HepG2 (cell line): ENCODE results near the gene SIGLEC10. TPM values are rescaled to one million over a fixed set of nuclear protein-coding genes. Genes with fewer than 3 reads are reported as not detected.

ENCODE experiments used
- ESRRA ChIP-seq: sonication (generic); formaldehyde crosslinking; IDR thresholded peaks from 2 replicates; pipeline ENCODE4 v1.5.1; 2020; ENCODE audit warnings: mild to moderate bottlenecking, low read depth, missing genetic modification reagents
- ETV5 ChIP-seq: IDR thresholded peaks from 2 replicates; pipeline ENCODE4 v1.6.1; 2018; ENCODE audit warnings: missing biosample characterization, missing genetic modification reagents, inconsistent platforms, borderline replicate concordance
- HNRNPL ChIP-seq: fragments of 200-400 bp; formaldehyde crosslinking; IDR thresholded peaks from 2 replicates; pipeline ENCODE4 v1.6.1; 2017; ENCODE audit warnings: mild to moderate bottlenecking, low read depth, low read length
- NRL ChIP-seq: sonication (generic); formaldehyde crosslinking; IDR thresholded peaks from 2 replicates; pipeline ENCODE4 v1.5.0; 2020; ENCODE audit warnings: missing genetic modification reagents, mild to moderate bottlenecking, moderate library complexity, borderline replicate concordance
- RARA ChIP-seq: IDR thresholded peaks from 2 replicates; pipeline ENCODE4 v1.6.1; 2016; ENCODE audit warnings: missing genetic modification reagents, missing compliant biosample characterization
- SALL1 ChIP-seq: sonication (generic); formaldehyde crosslinking; IDR thresholded peaks from 2 replicates; pipeline ENCODE4 v1.8.0; 2022; ENCODE audit warnings: mild to moderate bottlenecking, missing genetic modification reagents
- SALL2 ChIP-seq: sonication (generic); formaldehyde crosslinking; IDR thresholded peaks from 2 replicates; pipeline ENCODE4 v1.8.1; 2023; ENCODE audit warnings: mild to moderate bottlenecking, missing genetic modification reagents, inconsistent platforms
- TARDBP ChIP-seq: sonication (generic); formaldehyde crosslinking; IDR thresholded peaks from 2 replicates; pipeline ENCODE4 v1.8.0; 2022; ENCODE audit warnings: mild to moderate bottlenecking, missing genetic modification reagents
- ZMYM3 ChIP-seq: sonication (generic); formaldehyde crosslinking; IDR thresholded peaks from 2 replicates; pipeline ENCODE4 v1.5.1; 2020; ENCODE audit warnings: mild to moderate bottlenecking, missing genetic modification reagents
- ZNF235 ChIP-seq: sonication (generic); formaldehyde crosslinking; IDR thresholded peaks from 2 replicates; pipeline ENCODE4 v1.8.1; 2023; ENCODE audit warnings: mild to moderate bottlenecking, missing genetic modification reagents, borderline replicate concordance
- ZNF891 ChIP-seq: sonication (generic); formaldehyde crosslinking; IDR thresholded peaks from 2 replicates; pipeline ENCODE4 v1.5.0; 2020; ENCODE audit warnings: mild to moderate bottlenecking, missing genetic modification reagents
- ZSCAN31 ChIP-seq: sonication (generic); formaldehyde crosslinking; IDR thresholded peaks from 2 replicates; pipeline ENCODE4 v1.5.0; 2020; ENCODE audit warnings: low read depth, mild to moderate bottlenecking, missing genetic modification reagents
- polyA plus RNA-seq, 8 experiments: library from polyadenylated mRNA; depleted of rRNA in 3 of 8; stranded (reverse) in 7 of 8; unstranded in 1 of 8; fragments of >200 nt; fragmentation: Illumina TruSeq in 4 of 8; extraction: Trizol in 4 of 8; gene quantifications; 2 replicates each; pipeline versions ENCODE4 v1.2.1 to v1.2.3, GENCODE V29; 2011 to 2016; ENCODE audit warnings: low read depth in 4 of 8, missing spikeins in 1 of 8, mixed read lengths in 1 of 8; ENCODE audit not compliant: insufficient read depth in 1 of 8
- total RNA-seq, 5 experiments: library from RNA; depleted of rRNA; stranded (reverse); fragments of >200 nt; fragmentation: Illumina TruSeq; extraction: Trizol; gene quantifications; 2 replicates each; pipeline ENCODE4 v1.2.3, GENCODE V29; 2016; ENCODE audit warnings: low read depth in 1 of 5
- TF ChIP-seq, protein P1 (sequence below): sonication (generic); formaldehyde crosslinking; IDR thresholded peaks from 2 replicates; pipeline ENCODE4 v1.5.0; 2020; ENCODE audit warnings: mild to moderate bottlenecking, missing genetic modification reagents
- TF ChIP-seq, protein P2 (sequence below): sonication (generic); formaldehyde crosslinking; IDR thresholded peaks from 2 replicates; pipeline ENCODE4 v1.8.0; 2022; ENCODE audit warnings: missing genetic modification reagents, mild to moderate bottlenecking, borderline replicate concordance
- TF ChIP-seq, protein P3 (sequence below), 2 experiments: fragments of 450-650 bp in 1 of 2; sonication (generic) in 1 of 2; formaldehyde crosslinking in 1 of 2; IDR thresholded peaks; 2 replicates each; pipeline versions ENCODE4 v1.6.1 to v1.8.0; 2016 to 2022; ENCODE audit warnings: antibody characterized with exemption in 1 of 2, mild to moderate bottlenecking in 1 of 2, missing genetic modification reagents in 1 of 2

The SIGLEC10 gene
- total and polyA plus RNA-seq, 2 of the 13 experiments (the other 11 are each of a cell fraction or from before 2014, with no cell fraction given), result not detected

DNA sequence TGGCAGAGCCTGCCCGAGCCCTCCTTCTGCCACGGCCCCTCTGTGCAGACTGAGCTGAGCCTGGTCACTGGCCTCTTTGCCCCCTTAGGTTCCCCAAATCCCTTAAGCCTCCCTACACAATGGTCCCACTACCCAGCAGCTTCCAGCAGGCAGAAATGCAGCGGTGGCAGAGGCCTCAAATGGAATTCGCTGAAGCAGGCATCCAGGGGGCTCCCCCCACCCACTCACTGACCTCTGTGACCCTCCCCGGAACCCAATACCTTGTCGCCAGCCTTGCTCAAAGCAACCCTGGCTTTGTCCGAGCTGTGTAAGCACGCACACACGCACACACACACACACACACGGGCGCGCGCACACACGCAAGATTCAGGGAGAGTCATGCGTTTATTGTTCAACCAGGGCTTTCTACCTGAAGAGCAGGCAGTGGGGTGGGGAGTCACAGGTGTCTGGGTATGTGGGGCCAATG is 29.5 kb downstream of the SIGLEC10 start, which contains the start of gene LIM2 (continued):
- TF ChIP-seq ZSCAN31 (CRISPR knock-in tag), result no peak
- peak; percentile 71 for TF ChIP-seq RARA
- 0 out of 2 replicates have a peak, but pooled peaks have one; percentile 39 for TF ChIP-seq HNRNPL
- TF ChIP-seq TARDBP (CRISPR knock-in tag), result peak; percentile 35; the same call in 1 of the 2 replicates
- TF ChIP-seq, protein P1, sequence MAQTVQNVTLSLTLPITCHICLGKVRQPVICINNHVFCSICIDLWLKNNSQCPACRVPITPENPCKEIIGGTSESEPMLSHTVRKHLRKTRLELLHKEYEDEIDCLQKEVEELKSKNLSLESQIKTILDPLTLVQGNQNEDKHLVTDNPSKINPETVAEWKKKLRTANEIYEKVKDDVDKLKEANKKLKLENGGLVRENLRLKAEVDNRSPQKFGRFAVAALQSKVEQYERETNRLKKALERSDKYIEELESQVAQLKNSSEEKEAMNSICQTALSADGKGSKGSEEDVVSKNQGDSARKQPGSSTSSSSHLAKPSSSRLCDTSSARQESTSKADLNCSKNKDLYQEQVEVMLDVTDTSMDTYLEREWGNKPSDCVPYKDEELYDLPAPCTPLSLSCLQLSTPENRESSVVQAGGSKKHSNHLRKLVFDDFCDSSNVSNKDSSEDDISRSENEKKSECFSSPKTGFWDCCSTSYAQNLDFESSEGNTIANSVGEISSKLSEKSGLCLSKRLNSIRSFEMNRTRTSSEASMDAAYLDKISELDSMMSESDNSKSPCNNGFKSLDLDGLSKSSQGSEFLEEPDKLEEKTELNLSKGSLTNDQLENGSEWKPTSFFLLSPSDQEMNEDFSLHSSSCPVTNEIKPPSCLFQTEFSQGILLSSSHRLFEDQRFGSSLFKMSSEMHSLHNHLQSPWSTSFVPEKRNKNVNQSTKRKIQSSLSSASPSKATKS (CRISPR knock-in tag), result no peak
- 0 out of 2 replicates have a peak, but pooled peaks have one; percentile 32 for TF ChIP-seq ZMYM3 (CRISPR knock-in tag)
- 0 out of 2 replicates have a peak, but pooled peaks have one; percentile 19 for TF ChIP-seq SALL2 (CRISPR knock-in tag)
- TF ChIP-seq SALL1 (CRISPR knock-in tag), result 0 out of 2 replicates have a peak, but pooled peaks have one; percentile 34
- TF ChIP-seq ETV5 (CRISPR knock-in tag), result peak; percentile 35; the same call in 1 of the 2 replicates
- TF ChIP-seq NRL, result no peak
- 0 out of 2 replicates have a peak, but pooled peaks have one; percentile 11 for TF ChIP-seq ZNF891 (CRISPR knock-in tag)
- TF ChIP-seq ESRRA (CRISPR knock-in tag), result 0 out of 2 replicates have a peak, but pooled peaks have one; percentile 23
- TF ChIP-seq ZNF235, result no peak
- TF ChIP-seq, protein P2, sequence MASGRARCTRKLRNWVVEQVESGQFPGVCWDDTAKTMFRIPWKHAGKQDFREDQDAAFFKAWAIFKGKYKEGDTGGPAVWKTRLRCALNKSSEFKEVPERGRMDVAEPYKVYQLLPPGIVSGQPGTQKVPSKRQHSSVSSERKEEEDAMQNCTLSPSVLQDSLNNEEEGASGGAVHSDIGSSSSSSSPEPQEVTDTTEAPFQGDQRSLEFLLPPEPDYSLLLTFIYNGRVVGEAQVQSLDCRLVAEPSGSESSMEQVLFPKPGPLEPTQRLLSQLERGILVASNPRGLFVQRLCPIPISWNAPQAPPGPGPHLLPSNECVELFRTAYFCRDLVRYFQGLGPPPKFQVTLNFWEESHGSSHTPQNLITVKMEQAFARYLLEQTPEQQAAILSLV (CRISPR knock-in tag), result peak; percentile 62; the same call in 1 of the 2 replicates
- TF ChIP-seq, protein P3, sequence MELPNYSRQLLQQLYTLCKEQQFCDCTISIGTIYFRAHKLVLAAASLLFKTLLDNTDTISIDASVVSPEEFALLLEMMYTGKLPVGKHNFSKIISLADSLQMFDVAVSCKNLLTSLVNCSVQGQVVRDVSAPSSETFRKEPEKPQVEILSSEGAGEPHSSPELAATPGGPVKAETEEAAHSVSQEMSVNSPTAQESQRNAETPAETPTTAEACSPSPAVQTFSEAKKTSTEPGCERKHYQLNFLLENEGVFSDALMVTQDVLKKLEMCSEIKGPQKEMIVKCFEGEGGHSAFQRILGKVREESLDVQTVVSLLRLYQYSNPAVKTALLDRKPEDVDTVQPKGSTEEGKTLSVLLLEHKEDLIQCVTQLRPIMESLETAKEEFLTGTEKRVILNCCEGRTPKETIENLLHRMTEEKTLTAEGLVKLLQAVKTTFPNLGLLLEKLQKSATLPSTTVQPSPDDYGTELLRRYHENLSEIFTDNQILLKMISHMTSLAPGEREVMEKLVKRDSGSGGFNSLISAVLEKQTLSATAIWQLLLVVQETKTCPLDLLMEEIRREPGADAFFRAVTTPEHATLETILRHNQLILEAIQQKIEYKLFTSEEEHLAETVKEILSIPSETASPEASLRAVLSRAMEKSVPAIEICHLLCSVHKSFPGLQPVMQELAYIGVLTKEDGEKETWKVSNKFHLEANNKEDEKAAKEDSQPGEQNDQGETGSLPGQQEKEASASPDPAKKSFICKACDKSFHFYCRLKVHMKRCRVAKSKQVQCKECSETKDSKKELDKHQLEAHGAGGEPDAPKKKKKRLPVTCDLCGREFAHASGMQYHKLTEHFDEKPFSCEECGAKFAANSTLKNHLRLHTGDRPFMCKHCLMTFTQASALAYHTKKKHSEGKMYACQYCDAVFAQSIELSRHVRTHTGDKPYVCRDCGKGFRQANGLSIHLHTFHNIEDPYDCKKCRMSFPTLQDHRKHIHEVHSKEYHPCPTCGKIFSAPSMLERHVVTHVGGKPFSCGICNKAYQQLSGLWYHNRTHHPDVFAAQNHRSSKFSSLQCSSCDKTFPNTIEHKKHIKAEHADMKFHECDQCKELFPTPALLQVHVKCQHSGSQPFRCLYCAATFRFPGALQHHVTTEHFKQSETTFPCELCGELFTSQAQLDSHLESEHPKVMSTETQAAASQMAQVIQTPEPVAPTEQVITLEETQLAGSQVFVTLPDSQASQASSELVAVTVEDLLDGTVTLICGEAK (IDR thresholded peaks at IDR 0.05), result no peak
- TF ChIP-seq, protein P3 (CRISPR knock-in tag; IDR thresholded peaks at IDR 0.05), result peak; percentile 37; the same call in 1 of the 2 replicates
